HFF-Myc (cell line): Measurements from ENCODE around the gene ZSWIM4.

Experiments used
- DNase-seq: peaks from one replicate; pipeline ENCODE4 v3.0.0-alpha.2; 2011; ENCODE audit warnings: low read depth; ENCODE audit errors: extremely low read depth
- H3K4me3 ChIP-seq: replicated peaks from 2 replicates; pipeline ENCODE4 v1.5.1; 2011; ENCODE audit warnings: low read depth, mild to moderate bottlenecking, control low read depth, low read length
- TF ChIP-seq, protein P1 (sequence below): IDR thresholded peaks from 2 replicates; pipeline ENCODE4 v1.5.1; 2012; ENCODE audit warnings: mild to moderate bottlenecking, low read depth, low read length, control low read depth; ENCODE audit errors: missing control alignments

The ZSWIM4 gene

GRCh38 chr19:13839938-13840304 is 44.7 kb downstream of the ZSWIM4 start:
- TF ChIP-seq, protein P1, sequence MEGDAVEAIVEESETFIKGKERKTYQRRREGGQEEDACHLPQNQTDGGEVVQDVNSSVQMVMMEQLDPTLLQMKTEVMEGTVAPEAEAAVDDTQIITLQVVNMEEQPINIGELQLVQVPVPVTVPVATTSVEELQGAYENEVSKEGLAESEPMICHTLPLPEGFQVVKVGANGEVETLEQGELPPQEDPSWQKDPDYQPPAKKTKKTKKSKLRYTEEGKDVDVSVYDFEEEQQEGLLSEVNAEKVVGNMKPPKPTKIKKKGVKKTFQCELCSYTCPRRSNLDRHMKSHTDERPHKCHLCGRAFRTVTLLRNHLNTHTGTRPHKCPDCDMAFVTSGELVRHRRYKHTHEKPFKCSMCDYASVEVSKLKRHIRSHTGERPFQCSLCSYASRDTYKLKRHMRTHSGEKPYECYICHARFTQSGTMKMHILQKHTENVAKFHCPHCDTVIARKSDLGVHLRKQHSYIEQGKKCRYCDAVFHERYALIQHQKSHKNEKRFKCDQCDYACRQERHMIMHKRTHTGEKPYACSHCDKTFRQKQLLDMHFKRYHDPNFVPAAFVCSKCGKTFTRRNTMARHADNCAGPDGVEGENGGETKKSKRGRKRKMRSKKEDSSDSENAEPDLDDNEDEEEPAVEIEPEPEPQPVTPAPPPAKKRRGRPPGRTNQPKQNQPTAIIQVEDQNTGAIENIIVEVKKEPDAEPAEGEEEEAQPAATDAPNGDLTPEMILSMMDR: no peak
- no peak for DNase-seq
- H3K4me3 ChIP-seq: peak overlapping the region; percentile 96

- no peak for DNase-seq
- H3K4me3 ChIP-seq: peak overlapping the region; percentile 96
- TF ChIP-seq, protein P1: no peak
Observed at GRCh38 chr19:13840305-13841085, 45.3 kb downstream of the ZSWIM4 start.

- TF ChIP-seq, protein P1: no peak
- no peak for DNase-seq
- H3K4me3 ChIP-seq: peak overlapping the region; percentile 96
Observed at GRCh38 chr19:13841086-13841961, 46.1 kb downstream of the ZSWIM4 start.

- H3K4me3 ChIP-seq: peak overlapping the region; percentile 96
- DNase-seq: no peak
- TF ChIP-seq, protein P1: no peak
Observed at GRCh38 chr19:13841962-13842290, 46.7 kb downstream of the ZSWIM4 start.

DNA sequence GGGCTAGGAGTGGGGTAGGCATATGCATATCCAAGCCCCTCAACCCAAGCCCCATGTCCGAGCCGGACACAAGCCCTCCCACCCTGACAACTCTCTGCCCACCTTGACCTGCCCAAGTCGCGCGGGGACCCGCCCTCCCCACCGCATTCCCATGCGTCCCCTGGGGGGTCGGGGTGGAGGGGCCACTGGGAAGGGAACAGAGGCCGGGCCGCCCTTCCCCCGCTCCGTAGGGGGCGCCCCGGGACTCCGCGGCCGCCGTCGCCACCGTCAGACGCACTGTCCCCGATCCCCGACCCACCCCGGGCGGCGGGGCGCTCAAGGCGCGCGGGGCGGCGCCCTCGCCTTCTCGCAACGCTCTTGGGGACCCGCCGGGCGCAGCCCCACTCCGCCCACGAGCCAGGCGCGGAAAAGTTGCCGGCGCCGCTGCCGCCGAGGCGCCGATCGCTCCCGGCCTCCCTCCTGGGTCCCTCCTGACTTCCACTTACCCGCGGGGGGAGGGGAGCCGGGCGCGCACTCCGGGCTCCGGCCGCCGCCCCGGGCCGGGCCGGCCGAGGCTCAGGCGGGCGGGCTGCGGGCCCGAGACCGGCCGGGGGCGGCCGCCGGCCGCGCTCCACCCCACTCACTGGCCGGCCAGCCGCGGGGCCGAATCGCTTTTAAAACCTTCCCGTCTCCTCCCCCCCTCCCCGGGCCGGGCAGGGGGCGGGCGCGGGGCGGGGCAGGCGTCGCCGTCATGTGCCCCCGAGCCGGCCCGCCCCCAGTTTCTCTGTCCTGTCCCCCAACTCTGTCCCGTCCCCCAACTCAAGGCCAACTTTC is 47.3 kb downstream of the ZSWIM4 start:
- TF ChIP-seq, protein P1: no peak
- peak overlapping the region; percentile 96 for H3K4me3 ChIP-seq
- DNase-seq: no peak

- peak overlapping the region; percentile 96 for H3K4me3 ChIP-seq
- TF ChIP-seq, protein P1: no peak
- DNase-seq: no peak
Observed at GRCh38 chr19:13843104-13843921, 48.1 kb downstream of the ZSWIM4 start.
